Measurements from ENCODE around the gene PDE4D. TPM values are rescaled to one million over a fixed set of nuclear protein-coding genes. Genes with fewer than 3 reads are reported as not detected.

Gene PDE4D
- total RNA-seq, 1 experiment from 2014 or later, result 5.3 TPM

- Histone ChIP-seq H3K4me3 (ENCODE audit: insufficient read depth, low read depth, low read length) (no peak overlapping the region), H3K36me3 (replicated peaks; ENCODE audit: control insufficient read depth, insufficient read depth, low read length) (no peaks in the 10 kb centered on the region; the same call in 1 of the 2 replicates), H3K27me3 (ENCODE audit: control insufficient read depth, insufficient read depth, low read length) (no peaks in the 10 kb centered on the region)
- no peak for DNase-seq
Measured at GRCh38 chr5:59715228-59715627, 178.3 kb downstream of the PDE4D start.

- Histone ChIP-seq H3K4me3 (ENCODE audit: insufficient read depth, low read depth, low read length) (no peak overlapping the region), H3K36me3 (replicated peaks; ENCODE audit: control insufficient read depth, insufficient read depth, low read length) (no peaks in the 10 kb centered on the region; the same call in 1 of the 2 replicates), H3K27me3 (ENCODE audit: control insufficient read depth, insufficient read depth, low read length) (no peaks in the 10 kb centered on the region)
- DNase-seq, result no peak
Measured at GRCh38 chr5:59713498-59713844, 180.1 kb downstream of the PDE4D start.

DNA sequence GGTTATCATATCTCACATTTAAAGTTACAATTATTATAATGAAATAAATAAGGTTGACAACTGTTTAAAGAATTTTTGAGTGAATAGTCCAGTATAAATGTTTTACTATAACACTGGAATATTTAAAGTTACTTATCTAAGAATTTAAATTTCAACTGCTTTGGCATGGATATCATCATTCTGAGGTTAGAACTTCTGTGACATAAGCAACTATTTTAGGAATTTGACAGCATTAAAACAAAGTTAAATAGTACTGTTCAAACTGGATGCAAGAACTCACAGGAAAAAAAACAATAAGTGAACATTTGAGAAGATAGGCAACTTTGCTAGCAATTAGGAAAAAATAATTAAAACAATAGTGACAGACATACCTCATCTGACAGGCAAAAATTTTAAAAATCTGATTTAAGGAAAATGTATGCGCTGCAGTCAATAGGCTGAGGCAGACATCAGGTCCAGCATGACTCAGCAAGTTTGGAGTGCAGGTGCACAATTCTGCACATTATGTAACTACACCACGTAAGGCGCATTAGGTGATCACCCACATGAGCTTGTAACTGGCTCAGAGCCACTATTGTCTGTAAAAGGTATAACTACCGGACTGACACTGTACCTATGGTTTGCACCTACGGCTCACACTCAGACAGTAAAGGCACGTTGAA, 180.6 kb downstream of the PDE4D start:
- DNase-seq, result no peak

GRCh38 chr5:59711310-59711709, 182.2 kb downstream of the PDE4D start:
- DNase-seq, result no peak
- Histone ChIP-seq H3K27me3 (ENCODE audit: control insufficient read depth, insufficient read depth, low read length) (no peaks in the 10 kb centered on the region), H3K4me3 (ENCODE audit: insufficient read depth, low read depth, low read length) (no peak overlapping the region), H3K36me3 (replicated peaks; ENCODE audit: control insufficient read depth, insufficient read depth, low read length) (no peaks in the 10 kb centered on the region; the same call in 1 of the 2 replicates)

More for the DNA sequence above, 180.6 kb downstream of the PDE4D start:
- no peak overlapping the region for H3K4me3 ChIP-seq (ENCODE audit: insufficient read depth, low read depth, low read length)
- H3K36me3 ChIP-seq (replicated peaks; ENCODE audit: control insufficient read depth, insufficient read depth, low read length), result no peaks in the 10 kb centered on the region; the same call in 1 of the 2 replicates
- H3K27me3 ChIP-seq (ENCODE audit: control insufficient read depth, insufficient read depth, low read length), result no peaks in the 10 kb centered on the region

GRCh38 chr5:59709846-59710245, 183.7 kb downstream of the PDE4D start:
- Histone ChIP-seq H3K36me3 (replicated peaks; ENCODE audit: control insufficient read depth, insufficient read depth, low read length) (no peaks in the 10 kb centered on the region; the same call in 1 of the 2 replicates), H3K27me3 (ENCODE audit: control insufficient read depth, insufficient read depth, low read length) (no peaks in the 10 kb centered on the region), H3K4me3 (ENCODE audit: insufficient read depth, low read depth, low read length) (no peak overlapping the region)
- no peak for DNase-seq

DNA sequence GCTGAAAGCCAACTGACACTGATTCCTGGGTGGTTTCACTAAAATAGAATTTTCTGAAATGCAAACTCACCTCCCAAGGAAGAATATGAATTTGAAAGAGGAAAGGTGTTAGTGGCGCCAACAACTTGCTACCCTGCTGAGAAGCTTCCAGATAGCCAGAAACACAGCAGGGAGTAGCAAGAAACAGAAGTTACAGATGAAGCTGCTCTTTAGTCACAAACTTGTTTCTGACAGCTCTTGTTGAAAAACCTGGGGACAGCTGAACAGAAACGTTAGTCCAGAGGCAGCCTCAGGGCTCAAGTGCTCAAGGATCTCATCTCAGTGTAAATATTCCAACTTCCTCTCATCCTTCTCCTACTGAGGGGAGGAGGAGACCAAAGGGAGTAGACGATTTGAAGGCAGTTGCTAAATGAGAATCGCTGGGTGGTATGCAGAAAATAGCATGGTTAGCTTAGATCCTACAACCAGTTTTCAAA, 184.1 kb downstream of the PDE4D start:
- no peaks in the 10 kb centered on the region; the same call in 1 of the 2 replicates for H3K36me3 ChIP-seq (replicated peaks; ENCODE audit: control insufficient read depth, insufficient read depth, low read length)
- peak; percentile 6 for DNase-seq
- no peaks in the 10 kb centered on the region for H3K27me3 ChIP-seq (ENCODE audit: control insufficient read depth, insufficient read depth, low read length)
- no peak overlapping the region for H3K4me3 ChIP-seq (ENCODE audit: insufficient read depth, low read depth, low read length)

DNA sequence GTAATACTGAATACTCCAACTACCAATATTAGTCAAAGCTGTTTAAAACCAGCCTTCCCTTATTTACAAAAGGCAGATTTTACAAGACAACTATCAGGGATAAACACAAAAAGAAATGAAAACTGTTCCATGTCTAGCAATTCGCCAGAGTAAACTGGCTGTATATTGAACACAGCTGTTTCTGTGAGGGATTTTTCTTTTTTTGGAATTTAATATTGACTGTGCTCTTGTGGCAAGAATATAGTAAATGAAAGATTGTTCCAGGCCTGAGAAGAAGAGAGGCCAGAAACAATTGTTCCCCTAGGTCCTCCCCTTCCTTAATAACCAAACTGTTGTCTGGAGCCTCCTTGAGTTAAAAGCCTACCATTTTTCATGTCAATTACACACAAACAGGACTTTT, 188.6 kb downstream of the PDE4D start:
- no peak overlapping the region for H3K4me3 ChIP-seq (ENCODE audit: insufficient read depth, low read depth, low read length)
- DNase-seq, result no peak
- H3K36me3 ChIP-seq (replicated peaks; ENCODE audit: control insufficient read depth, insufficient read depth, low read length), result no peaks in the 10 kb centered on the region
- H3K27me3 ChIP-seq (ENCODE audit: control insufficient read depth, insufficient read depth, low read length), result no peaks in the 10 kb centered on the region

DNA sequence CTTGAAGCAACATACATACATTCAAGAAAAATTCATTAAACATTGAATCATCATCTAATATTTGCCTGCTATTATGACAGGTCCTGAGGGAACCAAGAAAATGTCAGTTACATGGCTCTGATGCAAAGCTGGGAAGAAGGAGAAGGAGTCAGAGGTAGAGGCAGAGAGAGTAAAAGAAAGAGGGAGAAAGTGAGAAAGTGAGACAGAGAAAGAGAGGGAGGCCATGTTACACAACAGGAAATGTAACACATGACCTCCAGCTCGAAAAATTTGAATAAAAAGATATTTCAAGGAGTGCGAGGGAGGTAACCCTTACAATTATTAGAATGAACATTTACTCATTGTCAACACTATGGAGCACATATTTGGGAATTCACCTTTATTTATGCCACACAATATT, 189.7 kb downstream of the PDE4D start:
- no peaks in the 10 kb centered on the region for H3K36me3 ChIP-seq (replicated peaks; ENCODE audit: control insufficient read depth, insufficient read depth, low read length)
- H3K4me3 ChIP-seq (ENCODE audit: insufficient read depth, low read depth, low read length), result no peak overlapping the region
- DNase-seq, result no peak
- H3K27me3 ChIP-seq (ENCODE audit: control insufficient read depth, insufficient read depth, low read length), result no peaks in the 10 kb centered on the region

- Histone ChIP-seq H3K27me3 (ENCODE audit: control insufficient read depth, insufficient read depth, low read length) (no peaks in the 10 kb centered on the region), H3K36me3 (replicated peaks; ENCODE audit: control insufficient read depth, insufficient read depth, low read length) (no peaks in the 10 kb centered on the region), H3K4me3 (ENCODE audit: insufficient read depth, low read depth, low read length) (no peak overlapping the region)
- DNase-seq, result no peak
Measured at GRCh38 chr5:59698207-59699178, 195.0 kb downstream of the PDE4D start.

DNA sequence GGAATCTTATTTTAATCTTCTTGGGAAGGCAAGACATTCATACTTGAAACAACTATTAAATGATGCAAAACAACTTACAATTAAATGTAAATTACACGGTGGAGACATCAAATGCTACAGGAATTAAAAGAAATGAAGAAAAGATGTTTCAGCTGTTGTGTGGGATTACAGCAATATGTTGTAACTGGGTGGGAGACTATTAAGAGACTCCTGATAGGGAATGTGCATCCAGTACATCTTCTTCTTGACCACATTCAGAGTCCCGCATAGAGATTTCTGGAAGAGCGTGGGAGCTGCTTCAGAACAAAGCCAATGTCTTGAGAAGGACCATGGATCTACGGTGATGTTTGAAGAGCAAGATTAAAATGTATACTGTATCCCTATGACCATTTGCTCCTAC, 199.1 kb downstream of the PDE4D start:
- H3K36me3 ChIP-seq (replicated peaks; ENCODE audit: control insufficient read depth, insufficient read depth, low read length), result no peaks in the 10 kb centered on the region
- DNase-seq, result no peak
- no peak overlapping the region for H3K4me3 ChIP-seq (ENCODE audit: insufficient read depth, low read depth, low read length)
- no peaks in the 10 kb centered on the region for H3K27me3 ChIP-seq (ENCODE audit: control insufficient read depth, insufficient read depth, low read length)

GRCh38 chr5:59693492-59694309, 199.8 kb downstream of the PDE4D start:
- Histone ChIP-seq H3K36me3 (replicated peaks; ENCODE audit: control insufficient read depth, insufficient read depth, low read length) (no peaks in the 10 kb centered on the region), H3K27me3 (ENCODE audit: control insufficient read depth, insufficient read depth, low read length) (no peaks in the 10 kb centered on the region), H3K4me3 (ENCODE audit: insufficient read depth, low read depth, low read length) (no peak overlapping the region)
- DNase-seq, result no peak

GRCh38 chr5:59685793-59686192, 207.7 kb downstream of the PDE4D start:
- H3K36me3 ChIP-seq (replicated peaks; ENCODE audit: control insufficient read depth, insufficient read depth, low read length), result no peaks in the 10 kb centered on the region
- H3K4me3 ChIP-seq (ENCODE audit: insufficient read depth, low read depth, low read length), result no peak overlapping the region
- no peaks in the 10 kb centered on the region for H3K27me3 ChIP-seq (ENCODE audit: control insufficient read depth, insufficient read depth, low read length)
- DNase-seq, result no peak

- no peaks in the 10 kb centered on the region for H3K27me3 ChIP-seq (ENCODE audit: control insufficient read depth, insufficient read depth, low read length)
- no peak for DNase-seq
- H3K4me3 ChIP-seq (ENCODE audit: insufficient read depth, low read depth, low read length), result no peak overlapping the region
- no peaks in the 10 kb centered on the region for H3K36me3 ChIP-seq (replicated peaks; ENCODE audit: control insufficient read depth, insufficient read depth, low read length)
Measured at GRCh38 chr5:59685191-59685530, 208.4 kb downstream of the PDE4D start.

DNA sequence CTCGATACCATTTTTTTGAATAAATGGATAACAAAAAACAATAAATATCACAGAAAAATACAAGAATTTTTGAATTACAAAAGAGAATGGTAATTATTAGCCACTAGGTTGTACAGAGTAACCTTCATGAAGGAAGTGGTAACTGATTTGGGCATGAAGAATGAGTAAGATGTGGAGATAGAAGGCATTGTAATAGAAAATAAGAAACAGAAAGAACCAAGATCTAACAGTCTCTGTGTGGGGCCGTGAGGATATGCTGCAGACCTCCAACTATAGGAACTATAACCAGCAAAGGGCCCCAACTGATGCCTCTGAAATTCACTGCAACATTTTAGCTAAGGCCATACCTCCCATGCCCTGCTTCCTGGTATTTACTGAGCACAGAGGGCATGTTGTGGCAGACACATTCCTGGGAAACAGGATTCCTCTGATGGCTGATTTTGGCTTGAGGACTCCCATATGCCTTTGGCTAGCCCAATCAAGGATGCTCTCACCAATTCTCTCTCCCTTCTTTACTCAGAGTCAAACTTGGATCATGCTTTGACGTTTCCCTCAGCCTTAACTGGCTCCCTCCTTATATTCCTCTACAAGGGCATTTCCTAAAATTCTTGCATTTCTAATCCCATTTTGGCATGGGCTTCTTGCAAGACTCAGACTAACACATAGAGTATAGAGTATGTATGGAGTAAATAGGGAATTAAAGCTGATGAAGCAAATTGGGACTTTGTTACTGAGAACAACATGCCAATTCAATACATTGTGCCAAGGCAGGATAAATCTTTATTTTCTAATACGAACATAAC, 208.9 kb downstream of the PDE4D start:
- Histone ChIP-seq H3K36me3 (replicated peaks; ENCODE audit: control insufficient read depth, insufficient read depth, low read length) (no peaks in the 10 kb centered on the region), H3K27me3 (ENCODE audit: control insufficient read depth, insufficient read depth, low read length) (no peaks in the 10 kb centered on the region), H3K4me3 (ENCODE audit: insufficient read depth, low read depth, low read length) (no peak overlapping the region)
- no peak for DNase-seq

Measured in H7 (cell line).